K562 (cell line): ENCODE measurements around the gene OR10G3. TPM values are rescaled to one million over a fixed set of nuclear protein-coding genes. Genes with fewer than 3 reads are reported as not detected.
A peak's percentile ranks its signal among the peaks of the same experiment; 100 is the strongest.
"Not testable (repeated sequence)": the region's sequence is repeated elsewhere in the genome, so short reads cannot be mapped to it uniquely, and the experiment has no call there.

Experiments used
- ATAC-seq: fragments of 200-7000 bp; cut with Tn5 transposase; 3 replicates; pipeline ENCODE4 v1.9.1; 2020; ENCODE audit warnings: moderate library complexity
- BruUV-seq: library from RNA; stranded (reverse); fragments of 400-500 nt; replicated peaks from 2 replicates; lab custom pipeline; 2021; lab: Mats Ljungman, UMichigan
- CTCF ChIA-PET: fragments of 300-600 bp; formaldehyde crosslinking; extraction: SDS; loops from one replicate; lab custom pipeline; 2021; ENCODE audit warnings: low intra/inter-chr PET ratio; lab: Yijun Ruan, JAX
- POLR2A ChIA-PET: fragments of 300-600, 350-650 bp; sonication (Branson Sonifier 250); formaldehyde crosslinking; extraction: SDS; loops from one replicate; lab custom pipeline; 2021; ENCODE audit warnings: antibody characterized with exemption, inconsistent platforms; lab: Yijun Ruan, JAX
- DNase-seq, 4 experiments: peaks; one replicate each; pipeline versions ENCODE4 v3.0.0 to v3.0.0-alpha.2; 2011 to 2018; ENCODE audit warnings: low spot score in 3 of 4, mixed read lengths in 3 of 4; ENCODE audit errors: extremely low read depth in 1 of 4
- FAIRE-seq: peaks from 2 replicates; lab custom pipeline; 2011; peaks lifted over from hg19 to GRCh38; lab: Jason Lieb, UNC
- H2AFZ ChIP-seq: 2 replicates; pipeline ENCODE4 v1.6.0; 2011; ENCODE audit warnings: low read depth, low read length, control low read depth, inconsistent platforms
- H3K27ac ChIP-seq: fragments of 200-600 bp; 3 replicates; pipeline ENCODE4 v1.8.0; 2011; ENCODE audit warnings: low read depth, mild to moderate bottlenecking, control low read depth, inconsistent platforms, low read length, moderate library complexity, mixed read lengths; ENCODE audit errors: extremely low read depth
- H3K27me3 ChIP-seq, 2 experiments: fragments of 300-600 bp in 1 of 2; 2 replicates in 1 of 2; 3 replicates in 1 of 2; pipeline versions ENCODE4 v1.6.0 to v1.8.0; 2011; ENCODE audit warnings: inconsistent platforms in 2 of 2, low read length in 2 of 2, mild to moderate bottlenecking in 1 of 2, mixed read lengths in 1 of 2, moderate library complexity in 1 of 2; ENCODE audit not compliant: control insufficient read depth in 2 of 2, insufficient read depth in 2 of 2
- H3K36me3 ChIP-seq: fragments of 300-600 bp; 3 replicates; pipeline ENCODE4 v1.8.0; 2011; ENCODE audit warnings: mild to moderate bottlenecking, low read length, inconsistent platforms; ENCODE audit not compliant: control insufficient read depth, insufficient read depth
- H3K4me1 ChIP-seq, 2 experiments: fragments of 200-600 bp in 1 of 2; replicated peaks in 1 of 2; 2 replicates in 1 of 2; 3 replicates in 1 of 2; pipeline versions ENCODE4 v1.5.1 to v1.8.0; 2011; ENCODE audit warnings: inconsistent platforms in 2 of 2, low read length in 2 of 2, mild to moderate bottlenecking in 1 of 2, mixed read lengths in 1 of 2, moderate library complexity in 1 of 2; ENCODE audit not compliant: control insufficient read depth in 2 of 2, insufficient read depth in 2 of 2
- H3K4me2 ChIP-seq: 2 replicates; pipeline ENCODE4 v1.6.1; 2011; ENCODE audit warnings: low read length, control low read depth, inconsistent platforms, mixed read lengths; ENCODE audit not compliant: insufficient read depth
- H3K4me3 ChIP-seq: fragments of 200-600 bp; sonication (generic), shearing (Covaris generic); 2 replicates; pipeline ENCODE4 v1.5.1; 2016; ENCODE audit warnings: control low read depth, inconsistent platforms
- H3K79me2 ChIP-seq: fragments of 200-600 bp; 3 replicates; pipeline ENCODE4 v1.8.0; 2011; ENCODE audit warnings: low read length, inconsistent platforms; ENCODE audit not compliant: control insufficient read depth, insufficient read depth
- H3K9ac ChIP-seq, 2 experiments: 2 replicates each; pipeline versions ENCODE4 v1.6.0 to v1.6.1; 2011; ENCODE audit warnings: low read depth in 2 of 2, low read length in 2 of 2, control low read depth in 1 of 2, inconsistent platforms in 1 of 2, mild to moderate bottlenecking in 1 of 2, mixed read lengths in 1 of 2; ENCODE audit not compliant: insufficient read depth in 1 of 2
- H3K9me1 ChIP-seq: one replicate; pipeline ENCODE4 v1.6.0; 2011; ENCODE audit warnings: inconsistent platforms, mild to moderate bottlenecking, low read length, moderate library complexity; ENCODE audit not compliant: control insufficient read depth, insufficient read depth
- H3K9me3 ChIP-seq: replicated peaks from 2 replicates; pipeline ENCODE4 v1.5.1; 2011; ENCODE audit warnings: low read depth, low read length, inconsistent platforms; ENCODE audit not compliant: control insufficient read depth, insufficient read depth
- H4K20me1 ChIP-seq: replicated peaks from 2 replicates; pipeline ENCODE4 v1.6.1; 2011; ENCODE audit warnings: low read length, inconsistent platforms, mixed read lengths; ENCODE audit not compliant: control insufficient read depth, insufficient read depth
- CEBPB ChIP-seq: fragments of 450-650 bp; IDR thresholded peaks from 2 replicates; pipeline ENCODE4 v1.6.1; 2016; ENCODE audit warnings: missing genetic modification characterization, missing compliant biosample characterization
- WGBS: fragments of 100-300 bp; shearing (Covaris generic); methylation state at CpG from one replicate; pipeline ENCODE4 v1.1.6; 2016; ENCODE audit warnings: low coverage, mixed read lengths; ENCODE audit not compliant: insufficient coverage; ENCODE audit errors: missing lambda C conversion rate; 5-methylcytosine and 5-hydroxymethylcytosine counted together
- in situ Hi-C: fragments of 300-500 bp; cut with MboI; formaldehyde crosslinking; loops from 4 replicates; pipeline ENCODE4 v1.15.0; 2018; ENCODE audit warnings: inconsistent platforms, mixed read lengths
- intact Hi-C: fragments of 100-400 bp; cut with micrococcal nuclease; formaldehyde crosslinking; loops from 2 replicates; pipeline ENCODE4 v1.14.2; 2022
- polyA plus RNA-seq, 8 experiments: library from polyadenylated mRNA; depleted of rRNA in 4 of 8; stranded (reverse) in 5 of 8; unstranded in 3 of 8; fragments of >200 nt; fragmentation: Nextera tagmentation in 2 of 8; fragmentation: Illumina TruSeq in 1 of 8; extraction: Ambion mirVana in 2 of 8; extraction: Trizol in 1 of 8; gene quantifications; 2 replicates each; pipeline versions ENCODE4 v1.2.1 to v1.2.3, GENCODE V29; 2011 to 2014; ENCODE audit warnings: inconsistent platforms in 1 of 8, missing spikeins in 1 of 8
- total RNA-seq, 7 experiments: library from RNA; depleted of rRNA in 6 of 7; stranded (reverse); fragments of >200 nt in 6 of 7; fragmentation: Illumina TruSeq in 2 of 7; extraction: Trizol in 2 of 7; gene quantifications; 2 replicates each; pipeline versions ENCODE4 v1.2.1 to v1.2.3, GENCODE V29; 2011 to 2021; ENCODE audit warnings: low replicate concordance in 1 of 7
- TF ChIP-seq, protein P1 (sequence below): fragments of 200-800 bp; sonication (Bioruptor generic); IDR thresholded peaks from 2 replicates; pipeline ENCODE4 v1.6.1; 2016; ENCODE audit warnings: missing genetic modification characterization, missing compliant biosample characterization

The OR10G3 gene
- total and polyA plus RNA-seq, 9 of the 15 experiments (the other 6 are each of a cell fraction or from before 2014, with no cell fraction given), result not detected

- TF ChIP-seq, protein P1, sequence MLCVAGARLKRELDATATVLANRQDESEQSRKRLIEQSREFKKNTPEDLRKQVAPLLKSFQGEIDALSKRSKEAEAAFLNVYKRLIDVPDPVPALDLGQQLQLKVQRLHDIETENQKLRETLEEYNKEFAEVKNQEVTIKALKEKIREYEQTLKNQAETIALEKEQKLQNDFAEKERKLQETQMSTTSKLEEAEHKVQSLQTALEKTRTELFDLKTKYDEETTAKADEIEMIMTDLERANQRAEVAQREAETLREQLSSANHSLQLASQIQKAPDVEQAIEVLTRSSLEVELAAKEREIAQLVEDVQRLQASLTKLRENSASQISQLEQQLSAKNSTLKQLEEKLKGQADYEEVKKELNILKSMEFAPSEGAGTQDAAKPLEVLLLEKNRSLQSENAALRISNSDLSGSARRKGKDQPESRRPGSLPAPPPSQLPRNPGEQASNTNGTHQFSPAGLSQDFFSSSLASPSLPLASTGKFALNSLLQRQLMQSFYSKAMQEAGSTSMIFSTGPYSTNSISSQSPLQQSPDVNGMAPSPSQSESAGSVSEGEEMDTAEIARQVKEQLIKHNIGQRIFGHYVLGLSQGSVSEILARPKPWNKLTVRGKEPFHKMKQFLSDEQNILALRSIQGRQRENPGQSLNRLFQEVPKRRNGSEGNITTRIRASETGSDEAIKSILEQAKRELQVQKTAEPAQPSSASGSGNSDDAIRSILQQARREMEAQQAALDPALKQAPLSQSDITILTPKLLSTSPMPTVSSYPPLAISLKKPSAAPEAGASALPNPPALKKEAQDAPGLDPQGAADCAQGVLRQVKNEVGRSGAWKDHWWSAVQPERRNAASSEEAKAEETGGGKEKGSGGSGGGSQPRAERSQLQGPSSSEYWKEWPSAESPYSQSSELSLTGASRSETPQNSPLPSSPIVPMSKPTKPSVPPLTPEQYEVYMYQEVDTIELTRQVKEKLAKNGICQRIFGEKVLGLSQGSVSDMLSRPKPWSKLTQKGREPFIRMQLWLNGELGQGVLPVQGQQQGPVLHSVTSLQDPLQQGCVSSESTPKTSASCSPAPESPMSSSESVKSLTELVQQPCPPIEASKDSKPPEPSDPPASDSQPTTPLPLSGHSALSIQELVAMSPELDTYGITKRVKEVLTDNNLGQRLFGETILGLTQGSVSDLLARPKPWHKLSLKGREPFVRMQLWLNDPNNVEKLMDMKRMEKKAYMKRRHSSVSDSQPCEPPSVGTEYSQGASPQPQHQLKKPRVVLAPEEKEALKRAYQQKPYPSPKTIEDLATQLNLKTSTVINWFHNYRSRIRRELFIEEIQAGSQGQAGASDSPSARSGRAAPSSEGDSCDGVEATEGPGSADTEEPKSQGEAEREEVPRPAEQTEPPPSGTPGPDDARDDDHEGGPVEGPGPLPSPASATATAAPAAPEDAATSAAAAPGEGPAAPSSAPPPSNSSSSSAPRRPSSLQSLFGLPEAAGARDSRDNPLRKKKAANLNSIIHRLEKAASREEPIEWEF (CRISPR knock-in tag), result no peak
Observed at GRCh38 chr14:21553266-21553665, 26.6 kb downstream of the OR10G3 start (continued).

DNA sequence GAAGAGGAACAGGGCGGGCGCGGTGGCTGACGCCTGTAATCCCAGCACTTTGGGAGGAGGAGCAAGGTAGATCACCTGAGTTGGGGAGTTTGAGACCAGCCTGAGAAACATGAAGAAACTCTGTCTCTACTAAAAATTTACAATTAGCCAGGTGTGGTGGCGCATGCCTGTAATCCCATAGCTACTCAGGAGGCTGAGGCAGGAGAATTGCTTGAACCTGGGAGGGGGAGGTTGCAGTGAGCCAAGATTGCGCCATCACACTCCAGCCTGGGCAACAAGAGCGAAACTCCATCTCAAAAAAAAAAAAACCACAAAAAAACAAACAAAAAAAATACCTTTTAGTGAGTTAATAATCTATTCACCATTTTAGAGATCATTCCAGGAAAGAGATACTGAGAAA, 35.3 kb downstream of the OR10G3 start:
- H3K27ac ChIP-seq, ATAC-seq, H3K4me3 ChIP-seq, H3K4me2 ChIP-seq, H3K79me2 ChIP-seq, H3K4me1 ChIP-seq, H3K36me3 ChIP-seq, H4K20me1 ChIP-seq, DNase-seq, POLR2A ChIA-PET, BruUV-seq, H3K9ac ChIP-seq, intact Hi-C loops, FAIRE-seq, H3K9me3 ChIP-seq, H3K27me3 ChIP-seq, in situ Hi-C loops, CTCF ChIA-PET, H2AFZ ChIP-seq, H3K9me1 ChIP-seq: not testable (repeated sequence)
- 92% methylated on average over 1 of the region's 7 CpGs for WGBS
- peak; percentile 69 for TF ChIP-seq CEBPB (tag)
